Mesodermal cell (in vitro differentiated cells): ENCODE measurements around the gene HNRNPM.
"Not testable (repeated sequence)": the region's sequence is repeated elsewhere in the genome, so short reads cannot be mapped to it uniquely, and the experiment has no call there.

ENCODE experiments used
- H3K27ac ChIP-seq: 2 replicates; pipeline ENCODE4 v1.7.0; 2013; ENCODE audit warnings: mild to moderate bottlenecking, low read depth, low read length, moderate library complexity; ENCODE audit not compliant: severe bottlenecking
- H3K36me3 ChIP-seq: 2 replicates; pipeline ENCODE4 v1.7.1; 2013; ENCODE audit warnings: mild to moderate bottlenecking, low read length, moderate library complexity; ENCODE audit not compliant: control insufficient read depth, insufficient read depth
- H3K4me1 ChIP-seq: one replicate; pipeline ENCODE4 v1.7.1; 2013; ENCODE audit warnings: mild to moderate bottlenecking, low read length; ENCODE audit not compliant: insufficient read depth, control insufficient read depth, poor library complexity, severe bottlenecking
- H3K4me3 ChIP-seq: 2 replicates; pipeline ENCODE4 v1.7.0; 2013; ENCODE audit warnings: low read length, control low read depth, mild to moderate bottlenecking; ENCODE audit not compliant: insufficient read depth, poor library complexity, severe bottlenecking; ENCODE audit errors: extremely low read depth
- H3K9me3 ChIP-seq: 2 replicates; pipeline ENCODE4 v1.7.1; 2013; ENCODE audit warnings: mild to moderate bottlenecking, low read length, moderate library complexity; ENCODE audit not compliant: control insufficient read depth
- WGBS, 2 experiments: methylation state at CpG; one replicate each; pipeline ENCODE4 v1.1.5; 2013; ENCODE audit warnings: missing lambda C conversion rate in 2 of 2; ENCODE audit not compliant: insufficient coverage in 2 of 2; 5-methylcytosine and 5-hydroxymethylcytosine counted together

Gene HNRNPM

DNA sequence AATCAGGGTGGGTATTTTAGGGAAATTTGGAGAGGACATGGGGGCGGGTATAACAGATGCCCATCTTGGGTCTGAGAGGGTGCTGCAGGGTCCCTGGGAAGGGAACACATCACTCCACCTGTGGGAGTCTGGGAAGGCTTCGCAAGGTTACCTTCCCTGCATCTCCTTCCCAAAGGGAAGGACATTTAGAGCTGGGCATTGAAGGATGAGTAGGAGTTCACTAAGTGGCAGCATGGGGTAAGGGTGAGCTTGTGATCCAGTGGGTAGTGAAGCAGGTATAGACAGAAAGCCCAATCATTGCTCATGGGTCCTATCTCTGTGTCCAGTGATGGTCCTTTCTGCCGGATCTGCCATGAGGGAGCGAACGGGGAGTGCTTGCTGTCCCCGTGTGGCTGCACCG, 18.5 kb upstream of the HNRNPM start:
- H3K4me3 ChIP-seq = no peak overlapping the region
- peaks cover 21% of the 10 kb centered on the region for H3K4me1 ChIP-seq
- H3K9me3 ChIP-seq = no peaks in the 10 kb centered on the region
- H3K36me3 ChIP-seq = no peaks in the 10 kb centered on the region
- H3K27ac ChIP-seq = no peak overlapping the region
- WGBS, 2 experiments = 89 to 91% methylated on average over 6 to 7 of the region's 7 CpGs

DNA sequence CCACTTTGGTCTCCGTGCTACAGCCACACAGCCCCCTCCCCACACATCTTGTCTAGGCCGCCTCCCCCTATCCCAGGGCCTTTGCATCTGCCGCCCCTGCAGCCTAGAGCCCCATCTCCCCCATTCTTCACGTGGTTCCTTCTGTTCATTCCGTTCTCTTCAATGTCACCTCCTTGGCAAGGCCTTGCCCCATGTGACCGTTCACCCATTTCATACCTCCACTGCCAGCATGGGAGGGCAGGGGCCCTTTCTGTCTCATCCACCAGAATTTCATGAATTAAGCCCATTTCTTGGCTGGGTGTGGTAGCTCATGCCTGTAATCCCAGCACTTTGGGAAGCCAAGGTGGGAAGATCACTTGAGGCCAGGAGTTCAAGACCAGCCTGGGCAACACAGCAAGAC, 15.7 kb upstream of the HNRNPM start:
- Histone ChIP-seq H3K4me3 (no peak overlapping the region), H3K27ac (no peak overlapping the region), H3K36me3 (no peaks in the 10 kb centered on the region), H3K9me3 (no peaks in the 10 kb centered on the region), H3K4me1 (peaks cover 12% of the 10 kb centered on the region)
- 91 to 96% methylated on average over 4 to 6 of the region's 6 CpGs for WGBS, 2 experiments

DNA sequence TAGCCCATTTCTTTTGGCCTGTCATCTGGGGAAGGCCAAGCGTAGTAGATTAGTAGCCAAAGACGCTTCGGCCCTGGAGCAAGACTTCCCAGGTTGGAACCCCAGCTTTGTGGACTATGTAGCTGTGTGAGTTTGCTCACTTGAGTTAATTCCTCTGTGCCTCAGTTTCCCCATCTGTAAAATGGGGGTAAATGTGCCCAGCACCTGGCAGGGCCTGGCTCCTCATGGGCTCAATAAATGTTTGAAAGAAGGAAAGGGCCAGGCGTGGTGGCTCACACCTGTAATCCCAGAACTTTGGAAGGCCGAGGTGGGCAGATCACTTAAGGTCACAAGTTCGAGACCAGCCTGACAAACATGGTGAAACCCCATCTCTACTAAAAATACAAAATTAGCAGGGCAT, 14.9 kb upstream of the HNRNPM start:
- WGBS, 2 experiments = 98 to 100% methylated on average over 2 to 5 of the region's 6 CpGs
- H3K4me3 ChIP-seq = no peak overlapping the region
- no peaks in the 10 kb centered on the region for H3K9me3 ChIP-seq
- peaks cover 4% of the 10 kb centered on the region for H3K4me1 ChIP-seq
- no peaks in the 10 kb centered on the region for H3K36me3 ChIP-seq
- H3K27ac ChIP-seq = no peak overlapping the region

DNA sequence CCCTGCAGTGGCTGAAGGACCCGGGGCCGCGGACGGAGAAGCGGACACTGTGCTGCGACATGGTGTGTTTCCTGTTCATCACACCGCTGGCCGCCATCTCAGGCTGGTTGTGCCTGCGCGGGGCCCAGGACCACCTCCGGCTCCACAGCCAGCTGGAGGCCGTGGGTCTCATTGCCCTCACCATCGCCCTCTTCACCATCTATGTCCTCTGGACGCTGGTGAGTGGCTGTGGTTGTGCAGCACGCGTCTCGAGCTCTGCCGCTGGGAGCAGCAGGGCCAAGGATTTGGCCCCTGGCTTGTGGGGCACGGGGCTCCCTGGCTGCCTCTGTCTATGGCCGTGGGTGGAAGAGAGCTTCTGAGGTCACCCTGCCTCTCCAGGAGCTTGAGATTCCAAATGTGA, 14.1 kb upstream of the HNRNPM start:
- Histone ChIP-seq H3K4me1 (no peaks in the 10 kb centered on the region), H3K4me3 (no peak overlapping the region)
- 93 to 95% methylated on average over 12 to 17 of the region's 20 CpGs for WGBS, 2 experiments

DNA sequence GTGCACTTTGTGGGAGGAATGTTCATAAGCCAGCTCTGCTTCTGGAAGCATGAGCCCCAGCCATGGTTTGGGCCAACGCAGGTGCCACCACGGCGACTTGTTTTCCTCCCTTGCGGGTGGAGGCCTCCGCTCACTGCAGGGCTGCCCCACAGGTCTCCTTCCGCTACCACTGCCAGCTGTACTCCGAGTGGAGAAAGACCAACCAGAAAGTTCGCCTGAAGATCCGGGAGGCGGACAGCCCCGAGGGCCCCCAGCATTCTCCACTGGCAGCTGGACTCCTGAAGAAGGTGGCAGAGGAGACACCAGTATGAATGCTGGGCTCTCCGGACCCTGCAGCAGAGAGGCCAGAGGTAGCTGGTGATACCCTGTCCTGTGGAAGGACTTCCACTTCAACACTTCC, 6.5 kb upstream of the HNRNPM start:
- 95 to 96% methylated on average over 11 to 12 of the region's 12 CpGs for WGBS, 2 experiments
- Histone ChIP-seq H3K9me3 (no peaks in the 10 kb centered on the region), H3K4me1 (no peaks in the 10 kb centered on the region), H3K4me3 (no peak overlapping the region), H3K27ac (no peak overlapping the region), H3K36me3 (peaks cover 2% of the 10 kb centered on the region)

More for the DNA sequence above, 14.1 kb upstream of the HNRNPM start:
- Histone ChIP-seq H3K36me3 (no peaks in the 10 kb centered on the region), H3K27ac (no peak overlapping the region), H3K9me3 (no peaks in the 10 kb centered on the region)

DNA sequence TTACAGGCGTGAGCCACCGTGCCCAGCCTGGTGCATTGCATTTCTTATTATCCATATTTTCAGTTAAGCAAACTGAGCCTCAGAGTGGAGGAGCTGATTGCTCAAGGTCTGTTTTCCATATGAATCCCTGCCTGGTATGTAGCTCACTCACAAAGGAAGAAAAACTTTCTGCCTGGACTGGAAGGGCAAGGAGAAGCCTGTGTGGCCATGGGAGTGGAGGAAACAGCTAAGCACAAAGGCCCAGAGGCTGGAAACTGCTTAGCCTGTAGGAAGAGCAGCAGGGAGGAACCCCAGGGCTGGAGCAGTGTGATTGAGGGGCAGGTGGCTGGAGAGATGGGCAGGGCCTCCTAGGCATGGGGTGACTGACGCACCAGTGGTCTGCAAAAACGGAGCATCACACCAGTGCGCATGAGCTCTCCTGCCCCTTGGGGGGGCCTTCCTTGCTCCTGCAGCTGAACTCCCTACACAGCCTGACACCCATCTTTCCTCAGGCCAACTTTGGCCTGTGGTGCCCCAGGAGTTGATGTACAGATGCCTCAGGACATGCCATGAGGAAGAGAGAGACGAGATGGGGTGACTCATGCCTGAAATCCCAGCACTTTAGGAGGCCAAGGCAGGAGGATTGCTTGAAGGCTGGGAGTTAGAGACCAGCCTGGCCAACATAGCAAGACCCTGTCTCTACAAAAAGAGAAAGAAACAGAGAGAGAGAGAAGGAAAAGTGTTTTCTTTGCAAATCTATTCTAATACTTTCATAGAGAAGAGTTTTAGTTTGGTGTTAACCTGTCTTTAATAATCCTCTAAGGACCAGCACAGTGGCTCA, 2.8 kb upstream of the HNRNPM start:
- Histone ChIP-seq H3K4me1 (peaks cover 3% of the 10 kb centered on the region), H3K4me3 (no peak overlapping the region), H3K36me3 (peaks cover 15% of the 10 kb centered on the region), H3K9me3 (no peaks in the 10 kb centered on the region), H3K27ac (no peak overlapping the region)
- WGBS, 2 experiments = 81 to 87% methylated on average over 4 to 5 of the region's 6 CpGs

DNA sequence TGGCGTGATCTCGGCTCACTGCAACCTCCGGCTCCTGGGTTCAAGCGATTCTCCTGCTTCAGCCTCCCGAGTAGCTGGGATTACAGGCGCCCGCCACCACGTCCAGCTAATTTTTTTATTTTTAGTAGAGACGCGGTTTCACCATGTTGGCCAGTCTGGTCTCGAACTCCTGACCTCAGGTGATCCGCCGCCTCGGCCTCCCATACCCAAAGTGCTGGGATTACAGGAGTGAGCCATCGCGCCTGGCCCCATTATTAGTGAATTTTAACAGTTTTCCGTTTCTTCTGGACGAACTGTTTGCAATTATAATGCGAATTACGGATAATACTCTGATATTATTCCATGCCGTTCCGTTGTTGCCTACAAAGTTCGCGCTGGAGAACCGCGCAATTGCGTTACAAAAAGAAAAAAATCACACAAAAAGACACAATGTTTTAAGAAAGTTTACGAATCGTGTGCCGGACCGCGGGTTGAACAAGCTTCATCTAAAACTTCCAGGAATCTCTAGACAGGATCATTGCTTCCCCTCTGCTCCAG, 567 bp upstream of the HNRNPM start:
- not testable (repeated sequence) for H3K9me3 ChIP-seq
- H3K4me1 ChIP-seq = peaks cover 20% of the 10 kb centered on the region
- peak overlapping the region; percentile 98 for H3K4me3 ChIP-seq
- 51 to 58% methylated on average over 26 to 31 of the region's 32 CpGs for WGBS, 2 experiments
- peaks cover 25% of the 10 kb centered on the region for H3K36me3 ChIP-seq
- peak overlapping the region; percentile 82 for H3K27ac ChIP-seq

DNA sequence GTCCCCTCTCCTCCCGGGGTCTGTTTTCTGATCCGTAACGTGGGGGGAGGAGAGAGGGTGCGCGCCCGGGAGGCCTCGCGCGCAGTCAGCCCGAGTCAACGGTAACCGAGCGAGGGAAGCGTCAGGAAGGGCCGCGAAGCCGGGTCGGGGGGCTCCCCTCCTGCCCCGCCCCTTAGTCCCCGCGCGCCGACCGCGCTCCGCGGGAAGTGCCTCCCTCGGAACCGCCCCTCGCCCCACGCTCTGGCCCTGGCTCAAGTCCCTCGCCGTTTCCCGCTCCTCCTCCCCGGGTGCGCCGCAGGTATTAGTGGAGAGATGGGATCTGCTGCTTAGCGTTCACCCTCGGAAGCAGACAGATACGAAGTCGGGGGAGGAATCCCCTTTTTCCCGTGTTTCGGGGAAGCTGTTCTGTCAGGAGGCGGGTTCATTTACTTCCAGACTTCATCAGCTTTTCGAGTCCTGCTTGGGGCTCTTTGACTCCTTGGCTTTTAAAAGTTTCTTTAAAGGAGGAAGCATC, 770 bp downstream of the HNRNPM start:
- no peaks in the 10 kb centered on the region for H3K9me3 ChIP-seq
- peak overlapping the region; percentile 98 for H3K4me3 ChIP-seq
- peak overlapping the region; percentile 94 for H3K27ac ChIP-seq
- 0% methylated on average over 26 to 29 of the region's 45 CpGs for WGBS, 2 experiments
- peaks cover 26% of the 10 kb centered on the region for H3K4me1 ChIP-seq
- H3K36me3 ChIP-seq = peaks cover 32% of the 10 kb centered on the region

DNA sequence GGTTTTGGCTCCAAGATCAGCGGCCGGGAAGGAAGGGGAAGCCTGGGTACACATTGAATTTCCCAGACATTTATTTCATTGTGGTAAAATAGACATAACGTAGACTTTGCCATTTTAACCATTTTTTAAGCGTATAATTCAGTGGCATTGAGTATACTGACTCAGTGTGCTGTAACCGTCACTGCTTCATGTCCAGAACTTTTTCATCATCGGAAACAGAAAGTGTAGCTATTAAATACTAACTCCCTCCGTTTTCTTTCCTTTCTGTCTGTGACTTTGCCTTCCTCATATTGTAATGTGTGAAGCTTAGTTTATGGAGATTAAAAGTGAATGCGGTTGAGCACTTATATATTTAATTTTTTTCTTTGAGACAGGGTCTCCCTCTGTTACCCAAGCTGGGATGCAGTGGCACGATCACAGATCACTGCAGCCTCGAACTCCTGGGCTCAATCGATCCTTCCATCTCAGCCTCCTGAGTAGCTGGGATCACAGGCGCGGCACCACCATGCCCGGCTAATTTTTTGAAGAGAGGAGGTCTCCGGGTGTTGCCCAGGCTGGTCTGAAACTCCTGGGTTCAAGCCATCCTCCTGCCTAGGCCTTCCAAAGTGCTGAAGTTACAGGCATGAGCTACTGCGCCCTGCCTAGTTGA, 1.4 kb downstream of the HNRNPM start:
- Histone ChIP-seq H3K27ac (peak overlapping the region; percentile 94), H3K4me3 (peak overlapping the region; percentile 98), H3K4me1 (peaks cover 26% of the 10 kb centered on the region), H3K9me3 (no peaks in the 10 kb centered on the region), H3K36me3 (peaks cover 33% of the 10 kb centered on the region)
- 30 to 35% methylated on average over 8 to 9 of the region's 16 CpGs for WGBS, 2 experiments

DNA sequence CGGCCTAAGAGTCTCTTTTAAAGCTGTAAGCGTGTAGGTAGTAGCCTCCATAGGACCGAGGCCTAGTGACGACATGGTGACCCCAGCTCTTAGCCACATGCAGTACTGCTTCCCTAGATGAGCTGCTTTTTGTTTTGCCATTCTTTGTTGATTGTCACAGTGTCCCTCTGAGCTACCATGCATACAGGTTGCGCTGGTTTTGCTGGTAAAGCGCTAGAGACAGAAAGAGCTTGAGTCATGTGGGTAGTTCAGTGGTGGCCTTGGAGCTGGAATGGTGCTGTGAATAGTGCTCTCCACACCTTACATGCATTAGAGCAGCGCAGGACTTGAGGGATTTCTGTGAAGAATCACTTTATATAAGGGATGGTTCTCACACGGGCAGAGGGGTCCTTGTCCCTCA, 5.1 kb downstream of the HNRNPM start:
- H3K4me1 ChIP-seq = peaks cover 35% of the 10 kb centered on the region
- WGBS, 2 experiments = 91 to 100% methylated on average over 4 to 5 of the region's 8 CpGs

More for the DNA sequence above, 5.1 kb downstream of the HNRNPM start:
- no peak overlapping the region for H3K4me3 ChIP-seq
- H3K9me3 ChIP-seq = no peaks in the 10 kb centered on the region
- peaks cover 69% of the 10 kb centered on the region for H3K36me3 ChIP-seq
- no peak overlapping the region for H3K27ac ChIP-seq
